Calu3 (cell line): ENCODE data around the gene C20orf141. TPM values are rescaled to one million over a fixed set of nuclear protein-coding genes. Genes with fewer than 3 reads are reported as not detected.

Source experiments
- BruUV-seq: library from RNA; stranded (reverse); fragments of 400-500 nt; replicated peaks from 2 replicates; lab custom pipeline; 2021; lab: Mats Ljungman, UMichigan
- CTCF ChIA-PET: fragments of 300-600 bp; sonication (Branson Sonifier 250); formaldehyde crosslinking; loops from one replicate; lab custom pipeline; 2022; ENCODE audit warnings: antibody characterized with exemption; lab: Charles Lee
- DNase-seq: peaks from one replicate; pipeline ENCODE4 v3.0.0; 2022
- H3K27ac Mint-ChIP-seq: one replicate; pipeline ENCODE4 v1.8.0; 2022; ENCODE audit warnings: mixed read lengths; ENCODE audit not compliant: unreplicated experiment
- H3K27me3 Mint-ChIP-seq: one replicate; pipeline ENCODE4 v1.8.0; 2022; ENCODE audit warnings: mixed read lengths; ENCODE audit not compliant: unreplicated experiment
- H3K36me3 Mint-ChIP-seq: one replicate; pipeline ENCODE4 v1.8.0; 2022; ENCODE audit warnings: mild to moderate bottlenecking, moderate library complexity, mixed read lengths; ENCODE audit not compliant: insufficient read depth, unreplicated experiment
- H3K4me1 Mint-ChIP-seq: one replicate; pipeline ENCODE4 v1.8.0; 2022; ENCODE audit warnings: mild to moderate bottlenecking, low read depth, mixed read lengths; ENCODE audit not compliant: unreplicated experiment
- H3K4me3 Mint-ChIP-seq: one replicate; pipeline ENCODE4 v1.8.0; 2022; ENCODE audit warnings: mild to moderate bottlenecking, low read depth, moderate library complexity, mixed read lengths; ENCODE audit not compliant: unreplicated experiment
- H3K9me3 Mint-ChIP-seq: one replicate; pipeline ENCODE4 v1.8.0; 2022; ENCODE audit warnings: low read depth, mixed read lengths; ENCODE audit not compliant: unreplicated experiment
- CTCF ChIP-seq: fragments of 200-600 bp; IDR thresholded peaks from one replicate; pipeline ENCODE4 v1.8.0; 2022; ENCODE audit warnings: antibody characterized with exemption; ENCODE audit not compliant: unreplicated experiment
- intact Hi-C: fragments of 100-400 bp; cut with micrococcal nuclease; formaldehyde crosslinking; loops from one replicate; pipeline ENCODE4 v1.10.0; 2022; ENCODE audit not compliant: unreplicated experiment
- total RNA-seq: library from RNA; stranded (reverse); gene quantifications from 2 replicates; pipeline ENCODE4 v1.2.3, GENCODE V29; 2022

The C20orf141 gene
- total RNA-seq, 1 experiment from 2014 or later = not detected

- intact Hi-C loops = no loop called here
- H3K27me3 Mint-ChIP-seq = no peaks in the 10 kb centered on the region
- no peak for DNase-seq
- H3K4me1 Mint-ChIP-seq = peaks cover 8% of the 10 kb centered on the region
- no peak for TF ChIP-seq CTCF
- H3K36me3 Mint-ChIP-seq = peaks cover 36% of the 10 kb centered on the region
- peak overlapping the region; percentile 48 for H3K27ac Mint-ChIP-seq
- BruUV-seq = TSS peak; percentile 23
- CTCF ChIA-PET = no interaction called here
- peak overlapping the region; percentile 90 for H3K4me3 Mint-ChIP-seq
- H3K9me3 Mint-ChIP-seq = no peaks in the 10 kb centered on the region
Measured at GRCh38 chr20:2838847-2839671, 24.3 kb downstream of the C20orf141 start.

GRCh38 chr20:2839732-2840137, 24.9 kb downstream of the C20orf141 start:
- peak overlapping the region; percentile 90 for H3K4me3 Mint-ChIP-seq
- CTCF ChIA-PET = no interaction called here
- H3K9me3 Mint-ChIP-seq = no peaks in the 10 kb centered on the region
- H3K36me3 Mint-ChIP-seq = peaks cover 36% of the 10 kb centered on the region
- no peak for TF ChIP-seq CTCF
- no peaks in the 10 kb centered on the region for H3K27me3 Mint-ChIP-seq
- BruUV-seq = no TSS peak
- peak overlapping the region; percentile 48 for H3K27ac Mint-ChIP-seq
- intact Hi-C loops = no loop called here
- H3K4me1 Mint-ChIP-seq = peaks cover 8% of the 10 kb centered on the region
- DNase-seq = no peak

- no TSS peak for BruUV-seq
- Mint-ChIP-seq H3K36me3 (peaks cover 36% of the 10 kb centered on the region), H3K4me3 (peak within 1 kb of the TSS; percentile 90), H3K27ac (peak within 1 kb of the TSS; percentile 48), H3K4me1 (peaks cover 8% of the 10 kb centered on the region), H3K27me3 (no peaks in the 10 kb centered on the region), H3K9me3 (no peaks in the 10 kb centered on the region)
- TF ChIP-seq CTCF = no peak
- intact Hi-C loops = no loop called here
- CTCF ChIA-PET = no interaction called here
- peak; percentile 85 for DNase-seq
Measured at GRCh38 chr20:2840138-2840966, 25.6 kb downstream of the C20orf141 start, which contains the start of the genes PCED1A and VPS16. Gene PCED1A, minus strand, starts transcription at chr20:2840655. Its CDS starts 743 bp downstream, at chr20:2839912. Gene VPS16, plus strand, starts transcription at chr20:2840745. Its CDS starts 30 bp downstream, at chr20:2840775.

- CTCF ChIA-PET = no interaction called here
- intact Hi-C loops = no loop called here
- no peaks in the 10 kb centered on the region for H3K9me3 Mint-ChIP-seq
- H3K27me3 Mint-ChIP-seq = no peaks in the 10 kb centered on the region
- TF ChIP-seq CTCF = no peak
- peak overlapping the region; percentile 46 for H3K27ac Mint-ChIP-seq
- DNase-seq = peak; percentile 36
- BruUV-seq = TSS peak; percentile 69
- peaks cover 36% of the 10 kb centered on the region for H3K36me3 Mint-ChIP-seq
- H3K4me1 Mint-ChIP-seq = peaks cover 8% of the 10 kb centered on the region
- peak overlapping the region; percentile 90 for H3K4me3 Mint-ChIP-seq
Measured at GRCh38 chr20:2840967-2841531, 26.3 kb downstream of the C20orf141 start.
